GM19099 (cell line): Measurements from ENCODE around the gene MESP1.

Source experiments
- POLR2A ChIP-seq: IDR thresholded peaks from 3 replicates; pipeline ENCODE4 v1.6.1; 2011; ENCODE audit warnings: low read depth; ENCODE audit not compliant: insufficient read length; ENCODE audit errors: extremely low read depth

MESP1 gene

DNA sequence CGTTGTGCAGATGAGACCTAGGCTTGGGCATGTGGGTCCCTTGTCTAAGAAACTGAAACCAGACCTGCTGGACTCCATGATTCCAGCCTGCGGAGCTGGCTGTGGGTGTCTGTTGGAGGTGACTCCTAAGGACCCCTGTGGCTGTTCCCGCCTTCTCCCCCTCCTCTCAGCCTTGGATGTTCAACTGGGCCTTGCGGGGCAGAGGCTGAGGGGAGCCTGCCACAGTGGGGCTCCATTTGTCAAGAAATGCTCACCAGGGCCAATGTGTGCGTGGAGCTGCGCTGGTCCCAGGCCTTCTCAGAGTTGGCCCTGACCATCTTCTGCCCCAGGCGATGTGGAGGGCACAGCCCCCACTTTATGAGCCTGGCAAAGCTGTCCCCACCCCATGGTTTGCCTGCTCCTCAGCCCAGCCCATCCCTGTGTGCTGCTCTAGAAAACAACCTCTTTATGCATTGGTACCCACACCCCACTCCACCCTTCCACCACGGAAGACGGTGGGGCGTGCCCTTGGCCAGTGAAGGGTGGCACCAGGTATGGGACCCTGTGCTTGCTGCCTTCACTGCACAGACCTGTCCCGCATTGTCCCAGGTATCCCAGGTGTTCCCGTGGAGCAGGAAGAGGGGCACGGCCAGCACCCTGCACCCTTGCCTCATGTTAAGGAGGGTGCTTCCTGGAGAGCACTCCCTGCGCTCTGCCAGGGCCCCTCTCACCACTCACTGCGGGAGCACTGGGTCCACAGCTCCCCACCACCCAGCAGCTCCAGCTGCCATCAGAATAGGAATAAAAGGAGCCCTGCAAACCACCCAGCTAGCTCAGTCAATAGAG is 33.0 kb upstream of the MESP1 start:
- no peak for TF ChIP-seq POLR2A

DNA sequence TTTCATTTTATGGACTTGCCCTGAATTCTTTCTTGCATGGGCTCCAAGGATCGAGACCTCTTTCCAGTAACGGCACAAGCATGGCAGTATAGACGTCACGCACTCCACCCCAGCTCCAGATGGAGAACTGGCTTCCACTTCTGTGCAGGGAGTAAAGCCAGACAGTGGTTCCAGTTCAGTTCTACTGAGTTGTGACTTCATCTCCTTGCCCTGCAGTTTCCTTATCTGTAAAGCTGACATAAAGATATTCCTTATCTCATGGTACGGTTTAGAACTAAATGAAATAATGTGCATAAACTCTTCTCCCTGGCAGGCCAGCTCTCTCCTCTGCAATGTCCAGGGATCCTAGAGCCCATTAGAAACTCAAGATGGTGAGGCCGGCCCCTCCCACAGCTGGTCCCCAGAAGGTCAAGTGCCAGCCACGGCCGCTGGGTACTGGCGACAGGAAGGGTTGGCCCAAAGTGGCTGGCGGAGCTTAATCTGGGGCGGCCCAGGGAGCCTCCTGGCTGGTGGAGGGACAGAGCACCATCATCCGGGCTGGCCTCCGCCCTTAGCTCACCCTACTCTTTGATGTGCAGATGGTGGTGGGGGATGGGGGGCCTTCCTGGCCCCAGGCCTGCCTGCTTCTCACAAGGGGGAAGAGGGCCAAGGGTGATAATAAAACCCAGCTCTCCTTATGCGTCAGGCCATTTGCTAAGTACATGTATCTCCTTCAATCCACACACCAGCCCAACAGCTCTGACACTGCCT is 32.2 kb upstream of the MESP1 start:
- TF ChIP-seq POLR2A, result no peak

DNA sequence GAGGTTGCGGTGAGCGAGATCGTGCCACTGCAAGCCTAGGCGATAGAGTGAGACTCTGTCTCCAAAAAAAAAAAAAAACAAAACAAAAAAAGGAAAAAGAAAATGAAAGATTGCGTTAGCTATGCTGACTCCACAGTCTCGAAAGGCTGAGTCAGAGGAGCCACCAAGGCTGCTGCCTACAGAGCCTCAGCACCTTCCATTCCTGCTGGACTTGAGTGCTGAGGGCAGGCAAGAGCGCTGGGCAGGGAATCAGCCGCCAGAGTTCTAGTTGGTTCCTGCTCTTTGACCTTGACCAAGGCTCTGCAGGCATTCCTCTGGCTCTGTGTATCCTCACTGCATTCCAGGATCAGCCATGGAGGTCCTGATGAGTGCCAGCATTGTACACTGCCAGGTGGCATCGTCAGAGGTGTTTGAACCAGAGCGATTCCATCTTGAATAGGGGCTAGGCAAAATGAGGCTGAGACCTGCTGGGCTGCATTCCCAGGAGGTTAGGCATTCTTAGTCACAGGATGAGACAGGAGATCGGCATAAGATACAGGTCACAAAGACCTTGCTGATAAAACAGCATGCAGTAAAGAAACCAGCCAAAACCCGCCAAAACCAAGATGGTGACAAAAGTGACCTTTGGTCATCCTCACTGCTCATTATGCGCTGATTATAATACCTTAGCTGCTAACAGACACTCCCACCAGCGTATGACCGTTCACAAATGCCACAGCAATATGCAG is 31.0 kb upstream of the MESP1 start:
- no peak for TF ChIP-seq POLR2A

DNA sequence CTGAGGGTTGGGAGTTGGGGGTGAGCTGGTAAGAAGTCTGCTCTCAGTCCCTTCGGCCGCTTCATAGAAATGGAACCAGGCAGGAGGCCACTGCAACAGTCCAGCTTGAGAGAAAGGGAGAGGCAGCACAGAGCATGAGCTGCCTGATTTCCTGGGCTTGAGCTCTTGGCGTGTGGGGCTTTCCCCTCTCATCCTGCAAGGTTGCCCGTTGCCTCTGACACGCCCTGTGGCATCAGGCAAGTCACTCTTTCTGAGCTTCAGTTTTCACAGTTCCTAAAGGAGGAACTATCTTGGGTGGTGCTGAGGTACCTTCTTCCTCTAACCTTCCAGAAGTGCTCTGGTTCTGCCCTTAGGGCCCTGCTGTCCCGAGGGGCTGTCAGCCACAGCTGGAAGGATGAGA is 30.0 kb upstream of the MESP1 start:
- TF ChIP-seq POLR2A, result no peak

- TF ChIP-seq POLR2A, result no peak
Observed at GRCh38 chr15:89780601-89781000, 29.6 kb upstream of the MESP1 start.

GRCh38 chr15:89778861-89779260 is 27.8 kb upstream of the MESP1 start:
- TF ChIP-seq POLR2A, result no peak

DNA sequence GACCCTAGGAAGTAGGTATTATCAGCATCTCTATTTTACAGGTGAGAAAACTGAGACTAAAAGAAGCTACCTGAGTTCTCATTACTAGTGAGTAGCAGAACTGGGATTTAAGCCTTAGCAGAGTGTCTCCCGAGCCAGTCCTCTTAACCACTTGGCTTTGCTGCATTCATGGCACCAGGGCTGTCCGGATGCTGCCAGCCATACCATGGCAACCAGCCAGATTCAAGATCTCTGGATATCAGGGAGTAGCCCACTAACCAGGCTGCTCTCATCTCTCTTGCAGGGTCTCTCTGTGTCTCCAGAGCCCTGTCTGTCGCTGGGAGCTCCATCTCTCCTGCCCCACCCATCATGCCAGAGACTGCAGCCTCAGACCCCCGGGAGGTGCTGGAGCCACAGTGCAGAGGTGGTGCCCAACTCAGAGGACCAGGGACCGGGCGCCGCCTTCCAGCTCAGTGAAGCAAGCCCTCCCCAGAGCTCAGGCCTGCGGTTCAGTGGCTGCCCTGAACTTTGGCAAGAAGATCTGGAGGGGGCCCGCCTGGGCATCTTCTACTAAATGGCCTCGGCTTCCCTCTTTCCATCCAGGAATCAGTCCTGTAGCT is 26.8 kb upstream of the MESP1 start:
- no peak for TF ChIP-seq POLR2A

DNA sequence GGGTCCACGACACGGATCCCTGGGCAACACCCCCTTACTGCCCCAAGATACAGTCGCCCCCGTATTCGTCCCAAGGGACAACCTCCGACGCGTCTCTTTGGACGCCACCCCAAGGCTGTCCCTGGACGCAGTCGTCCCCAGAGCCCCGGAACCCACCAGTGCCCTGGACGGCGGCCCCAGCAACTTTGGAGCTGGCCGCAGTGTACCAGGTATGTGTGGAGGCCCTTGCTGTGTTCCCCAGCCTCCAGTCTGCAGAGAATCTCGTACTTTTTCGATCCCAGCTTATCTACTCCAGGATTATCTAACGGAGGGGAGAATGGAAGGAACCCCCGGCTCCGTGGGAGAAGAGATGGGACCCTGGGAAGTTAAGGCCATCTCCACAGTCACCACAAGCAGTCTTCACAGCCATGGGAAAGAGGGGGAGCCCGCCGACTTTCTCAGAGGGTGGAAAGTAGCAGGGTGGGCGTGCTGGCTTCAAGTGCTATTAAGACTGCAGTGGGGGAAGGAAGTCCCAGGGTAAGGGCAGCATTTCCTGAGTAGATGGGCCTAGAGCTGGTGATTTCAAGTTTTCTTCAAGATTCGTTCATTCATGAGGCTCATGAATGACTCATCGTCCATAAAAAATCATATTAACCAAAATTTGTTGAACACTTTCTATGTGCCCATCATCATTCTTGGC is 26.2 kb upstream of the MESP1 start:
- TF ChIP-seq POLR2A, result no peak

DNA sequence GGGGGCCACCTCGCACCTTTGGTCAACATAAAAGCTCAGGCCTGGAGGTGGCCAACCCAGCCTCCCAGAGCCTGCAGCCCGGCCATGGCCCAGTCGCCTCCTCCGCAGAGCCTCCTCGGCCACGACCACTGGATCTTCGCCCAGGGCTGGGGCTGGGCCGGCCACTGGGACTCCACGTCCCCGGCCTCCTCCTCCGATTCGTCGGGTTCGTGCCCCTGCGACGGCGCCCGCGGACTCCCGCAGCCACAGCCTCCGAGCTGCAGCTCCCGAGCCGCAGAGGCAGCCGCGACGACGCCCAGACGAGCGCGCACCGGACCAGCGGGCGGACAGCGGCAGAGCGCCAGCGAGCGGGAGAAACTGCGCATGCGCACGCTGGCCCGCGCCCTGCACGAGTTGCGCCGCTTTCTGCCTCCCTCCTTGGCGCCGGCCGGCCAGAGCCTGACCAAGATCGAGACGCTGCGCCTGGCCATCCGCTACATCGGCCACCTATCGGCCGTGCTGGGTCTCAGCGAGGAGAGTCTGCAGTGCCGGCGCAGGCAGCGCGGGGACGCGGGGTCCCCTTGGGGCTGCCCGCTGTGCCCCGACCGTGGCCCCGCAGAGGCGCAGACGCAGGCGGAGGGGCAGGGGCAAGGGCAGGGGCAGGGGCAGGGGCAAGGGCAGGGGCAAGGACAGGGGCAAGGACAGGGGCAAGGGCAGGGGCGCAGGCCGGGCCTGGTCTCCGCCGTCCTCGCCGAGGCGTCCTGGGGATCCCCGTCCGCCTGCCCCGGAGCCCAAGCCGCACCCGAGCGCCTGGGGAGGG is 25.4 kb upstream of the MESP1 start, which contains the start of gene MESP2:
MESP2 (plus strand) TSS at position 59 of the 799 bp plus-strand sequence; CDS start at position 85, 26 bp downstream.
- TF ChIP-seq POLR2A, result no peak

DNA sequence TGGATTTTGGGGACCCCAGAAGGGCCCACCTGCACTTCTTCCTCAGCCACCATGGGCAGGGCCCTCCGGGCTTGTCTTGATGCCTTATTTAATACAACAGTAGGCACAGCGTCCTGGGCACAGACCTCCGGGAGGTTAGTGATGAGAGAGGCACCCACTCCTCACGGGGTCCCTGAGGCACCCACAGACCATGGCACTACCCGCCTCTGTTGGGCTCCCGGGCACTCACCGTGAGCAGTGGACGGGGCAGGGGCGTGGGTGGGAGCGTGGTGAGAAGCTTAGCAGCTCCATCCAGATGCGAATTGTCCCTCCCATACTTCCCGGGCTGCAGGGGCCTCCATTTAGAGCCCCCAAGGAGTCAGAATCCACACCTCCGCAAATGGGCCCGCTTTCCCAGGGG is 24.8 kb upstream of the MESP1 start:
- no peak for TF ChIP-seq POLR2A

- TF ChIP-seq POLR2A, result no peak
Observed at GRCh38 chr15:89774492-89774891, 23.4 kb upstream of the MESP1 start.

- TF ChIP-seq POLR2A, result no peak
Observed at GRCh38 chr15:89772932-89773583, 22.0 kb upstream of the MESP1 start.

DNA sequence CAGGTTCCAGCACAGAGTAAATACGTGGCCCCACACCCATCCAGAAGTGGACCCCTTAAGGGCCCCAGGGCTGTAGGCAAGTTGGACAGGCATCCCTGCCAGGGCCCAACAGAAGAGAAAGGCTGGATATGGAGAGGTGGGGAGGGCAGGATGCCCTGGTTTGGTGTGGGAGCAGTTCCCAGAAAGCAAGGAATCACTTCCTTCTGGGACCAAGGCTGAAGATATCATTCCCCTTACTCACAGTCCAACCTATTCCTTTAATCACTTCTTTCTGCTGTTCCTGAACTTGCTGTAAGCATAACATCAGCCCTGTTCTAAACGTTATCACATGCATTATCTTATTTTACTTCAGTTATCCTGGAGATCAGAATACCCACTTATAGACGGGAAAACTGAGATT is 19.0 kb upstream of the MESP1 start:
- TF ChIP-seq POLR2A, result no peak
